WERI-Rb-1 (cell line): ENCODE data around the gene LSM11.
"Not testable (repeated sequence)": the region's sequence is repeated elsewhere in the genome, so short reads cannot be mapped to it uniquely, and the experiment has no call there.

Experiments
- DNase-seq: peaks from one replicate; pipeline ENCODE4 v3.0.0-alpha.2; 2020
- H3K27ac ChIP-seq: fragments of 250-450 bp; sonication (Bioruptor Pico); 2 replicates; pipeline ENCODE4 v1.5.1; 2020; ENCODE audit warnings: mild to moderate bottlenecking, moderate library complexity
- H3K27me3 ChIP-seq: fragments of 250-450 bp; sonication (Bioruptor Pico); 2 replicates; pipeline ENCODE4 v1.5.1; 2021; ENCODE audit warnings: mild to moderate bottlenecking, low read depth, moderate library complexity; ENCODE audit not compliant: insufficient read depth, severe bottlenecking
- H3K36me3 ChIP-seq: fragments of 250-450 bp; sonication (Bioruptor Pico); 2 replicates; pipeline ENCODE4 v1.5.1; 2020; ENCODE audit warnings: mild to moderate bottlenecking, moderate library complexity
- H3K4me3 ChIP-seq: 2 replicates; pipeline ENCODE4 v1.5.1; 2011; ENCODE audit warnings: low read depth, mild to moderate bottlenecking, control low read depth, low read length
- H3K9me3 ChIP-seq: fragments of 250-450 bp; sonication (Bioruptor Pico); 2 replicates; pipeline ENCODE4 v1.5.1; 2021; ENCODE audit warnings: mild to moderate bottlenecking, moderate library complexity; ENCODE audit not compliant: severe bottlenecking
- TF ChIP-seq, protein P1 (sequence below): IDR thresholded peaks from 2 replicates; pipeline ENCODE4 v1.5.1; 2011; ENCODE audit warnings: low read depth, mild to moderate bottlenecking, control low read depth, inconsistent platforms, low read length

Gene LSM11

DNA sequence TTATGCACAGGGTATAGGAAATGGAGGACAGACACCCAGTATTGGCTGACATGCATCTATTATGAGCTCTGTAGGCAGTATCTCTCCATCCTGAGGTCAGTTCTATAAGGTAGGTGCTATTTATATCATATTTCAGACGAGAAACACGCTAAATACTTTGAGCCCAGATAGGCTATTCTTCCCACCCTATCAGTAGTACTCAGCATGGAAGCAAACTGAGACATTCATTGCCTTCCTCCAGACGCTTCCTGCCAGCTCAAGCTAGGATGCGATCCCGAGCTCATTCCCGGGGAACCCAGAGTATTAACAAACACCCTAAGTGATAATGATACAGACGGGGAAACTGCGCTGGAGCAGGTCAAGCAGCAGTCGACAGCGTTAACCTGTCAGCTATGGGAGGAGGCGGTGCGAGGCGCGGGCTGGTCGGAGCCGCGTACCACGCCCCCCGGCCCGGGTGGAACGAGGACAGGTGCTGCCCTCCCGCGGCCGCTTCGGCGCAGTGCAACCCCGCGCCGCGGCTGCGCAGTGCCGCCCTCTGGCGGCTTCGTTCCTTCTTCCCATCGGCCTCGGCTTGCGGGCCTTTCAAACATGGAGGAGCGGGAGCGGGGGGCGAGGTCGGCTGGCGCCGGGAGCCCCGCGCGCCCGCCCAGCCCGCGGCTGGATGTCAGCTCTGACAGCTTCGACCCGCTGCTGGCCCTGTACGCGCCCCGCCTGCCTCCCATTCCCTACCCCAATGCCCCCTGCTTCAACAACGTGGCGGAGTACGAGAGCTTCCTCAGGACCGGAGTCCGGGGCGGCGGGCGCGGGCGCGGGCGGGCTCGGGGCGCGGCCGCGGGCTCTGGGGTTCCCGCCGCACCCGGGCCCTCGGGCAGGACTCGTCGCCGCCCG is at the start of gene LSM11:
TSS of gene LSM11 (plus strand) at position 550 of the 888 bp plus-strand sequence. CDS start at position 589, 39 bp downstream.
- peaks cover 3% of the 10 kb centered on the region; the same call in 1 of the 2 replicates for H3K36me3 ChIP-seq
- peak; percentile 88 for DNase-seq
- no peaks in the 10 kb centered on the region for H3K9me3 ChIP-seq
- peak within 1 kb of the TSS; percentile 65 for H3K27ac ChIP-seq
- TF ChIP-seq, protein P1, sequence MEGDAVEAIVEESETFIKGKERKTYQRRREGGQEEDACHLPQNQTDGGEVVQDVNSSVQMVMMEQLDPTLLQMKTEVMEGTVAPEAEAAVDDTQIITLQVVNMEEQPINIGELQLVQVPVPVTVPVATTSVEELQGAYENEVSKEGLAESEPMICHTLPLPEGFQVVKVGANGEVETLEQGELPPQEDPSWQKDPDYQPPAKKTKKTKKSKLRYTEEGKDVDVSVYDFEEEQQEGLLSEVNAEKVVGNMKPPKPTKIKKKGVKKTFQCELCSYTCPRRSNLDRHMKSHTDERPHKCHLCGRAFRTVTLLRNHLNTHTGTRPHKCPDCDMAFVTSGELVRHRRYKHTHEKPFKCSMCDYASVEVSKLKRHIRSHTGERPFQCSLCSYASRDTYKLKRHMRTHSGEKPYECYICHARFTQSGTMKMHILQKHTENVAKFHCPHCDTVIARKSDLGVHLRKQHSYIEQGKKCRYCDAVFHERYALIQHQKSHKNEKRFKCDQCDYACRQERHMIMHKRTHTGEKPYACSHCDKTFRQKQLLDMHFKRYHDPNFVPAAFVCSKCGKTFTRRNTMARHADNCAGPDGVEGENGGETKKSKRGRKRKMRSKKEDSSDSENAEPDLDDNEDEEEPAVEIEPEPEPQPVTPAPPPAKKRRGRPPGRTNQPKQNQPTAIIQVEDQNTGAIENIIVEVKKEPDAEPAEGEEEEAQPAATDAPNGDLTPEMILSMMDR = peak; percentile 99
- no peaks in the 10 kb centered on the region for H3K27me3 ChIP-seq
- peak within 1 kb of the TSS; percentile 64 for H3K4me3 ChIP-seq

DNA sequence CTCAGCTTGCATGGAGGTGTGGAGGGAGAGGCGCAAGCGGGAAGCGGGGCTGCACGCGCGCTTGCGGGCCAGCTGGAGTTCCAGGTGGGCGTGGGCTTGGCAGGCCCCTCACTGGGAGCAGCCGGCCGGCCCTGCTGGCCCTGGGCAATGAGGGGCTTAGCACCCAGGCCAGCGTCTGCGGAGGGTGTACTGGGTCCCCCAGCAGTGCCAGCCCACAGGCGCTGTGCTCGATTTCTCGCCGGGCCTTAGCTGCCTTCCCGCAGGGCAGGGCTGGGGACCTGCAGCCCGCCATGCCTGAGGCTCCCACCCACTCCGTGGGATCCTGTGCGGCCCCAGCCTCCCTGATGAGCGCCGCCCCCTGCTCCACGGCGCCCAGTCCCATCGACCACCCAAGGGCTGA is 49.7 kb upstream of the LSM11 start:
- not testable (repeated sequence) for H3K36me3 ChIP-seq, DNase-seq, H3K27me3 ChIP-seq, H3K9me3 ChIP-seq, H3K27ac ChIP-seq, H3K4me3 ChIP-seq

DNA sequence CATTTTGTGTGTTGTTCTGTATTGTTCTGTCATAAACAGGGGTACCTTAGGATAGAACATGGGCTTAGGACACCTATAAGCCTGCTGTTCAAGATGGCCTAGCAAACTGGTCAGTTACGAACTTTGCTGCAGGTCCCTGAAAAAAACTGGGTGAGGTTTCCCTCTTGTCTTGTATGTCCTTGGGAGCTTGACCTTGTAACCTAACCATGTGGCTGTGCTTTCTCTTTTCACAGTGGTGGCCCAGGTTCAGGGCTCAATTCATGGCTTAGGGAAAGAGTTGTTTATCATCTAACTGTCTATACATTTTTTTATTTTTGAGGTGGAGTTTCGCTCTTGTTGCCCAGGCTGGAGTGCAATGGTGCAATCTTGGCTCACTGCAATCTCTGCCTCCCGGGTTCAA is 47.4 kb upstream of the LSM11 start:
- not testable (repeated sequence) for H3K27me3 ChIP-seq, H3K4me3 ChIP-seq, DNase-seq, H3K27ac ChIP-seq, H3K36me3 ChIP-seq
- peaks cover 14% of the 10 kb centered on the region for H3K9me3 ChIP-seq

DNA sequence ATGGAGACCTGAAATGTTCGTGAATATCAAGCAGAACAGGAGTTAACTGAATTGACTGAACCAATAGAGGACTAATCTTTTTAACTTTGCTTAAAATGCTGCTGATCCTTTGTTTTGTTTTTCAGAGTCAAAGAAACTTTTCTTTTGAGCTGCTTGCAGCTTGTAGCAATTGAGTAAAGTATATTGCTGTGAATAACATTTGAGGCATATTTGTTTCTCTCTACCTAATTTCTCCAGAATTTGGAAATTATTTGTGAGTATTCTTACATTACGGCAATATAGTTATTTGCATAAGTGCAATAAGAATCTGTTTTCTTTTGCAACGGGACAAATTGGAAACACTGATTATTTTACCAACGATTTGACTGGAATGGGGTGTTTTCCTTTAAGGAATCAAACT is 44.8 kb upstream of the LSM11 start:
- DNase-seq, H3K36me3 ChIP-seq, H3K4me3 ChIP-seq, H3K27ac ChIP-seq, H3K27me3 ChIP-seq: not testable (repeated sequence)
- peaks cover 14% of the 10 kb centered on the region for H3K9me3 ChIP-seq

DNA sequence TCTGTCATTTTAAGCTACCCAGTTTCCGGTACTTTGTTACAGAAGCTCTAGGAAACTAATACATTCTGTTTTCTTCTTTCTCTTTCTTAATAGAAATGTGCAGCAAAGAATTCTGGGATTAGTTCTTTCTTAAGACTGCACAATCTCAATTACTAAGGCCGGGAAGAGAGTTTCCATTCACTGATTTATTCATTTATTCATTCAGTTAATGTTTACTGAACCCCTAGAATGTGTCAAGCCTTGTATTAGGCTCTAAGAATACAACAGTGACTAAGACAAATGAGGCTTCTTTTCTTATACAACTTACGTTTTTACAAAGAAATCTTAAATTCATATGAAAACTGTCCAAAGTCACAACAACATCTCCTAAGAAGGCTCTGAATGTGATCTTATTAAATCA is 39.8 kb upstream of the LSM11 start:
- Histone ChIP-seq H3K27me3 (no peaks in the 10 kb centered on the region), H3K9me3 (peaks cover 7% of the 10 kb centered on the region), H3K27ac (no peak overlapping the region), H3K36me3 (no peaks in the 10 kb centered on the region), H3K4me3 (no peak overlapping the region)
- DNase-seq = no peak
- TF ChIP-seq, protein P1 = no peak

DNA sequence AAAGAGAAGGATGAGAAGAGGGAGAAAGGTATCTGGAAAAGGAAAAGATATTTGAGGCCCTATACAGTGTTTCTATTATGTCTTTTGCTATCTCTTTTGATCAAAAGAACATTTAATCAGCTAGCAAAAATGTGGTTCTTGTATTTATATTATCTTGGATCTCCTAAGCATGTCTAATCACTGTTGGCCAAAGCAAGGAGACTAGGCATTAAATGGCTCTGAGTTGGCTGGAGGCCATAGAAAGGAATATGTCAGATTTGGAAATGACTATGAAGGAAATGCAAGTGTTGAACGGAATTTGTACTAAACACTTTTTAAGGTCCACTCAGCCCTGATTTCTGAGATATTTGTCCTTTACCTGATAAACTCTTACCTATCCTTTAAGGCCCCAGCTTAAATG is 34.6 kb upstream of the LSM11 start:
- Histone ChIP-seq H3K27me3 (no peaks in the 10 kb centered on the region), H3K9me3 (no peaks in the 10 kb centered on the region), H3K27ac (no peak overlapping the region), H3K4me3 (no peak overlapping the region), H3K36me3 (no peaks in the 10 kb centered on the region)
- TF ChIP-seq, protein P1 = no peak
- DNase-seq = no peak

DNA sequence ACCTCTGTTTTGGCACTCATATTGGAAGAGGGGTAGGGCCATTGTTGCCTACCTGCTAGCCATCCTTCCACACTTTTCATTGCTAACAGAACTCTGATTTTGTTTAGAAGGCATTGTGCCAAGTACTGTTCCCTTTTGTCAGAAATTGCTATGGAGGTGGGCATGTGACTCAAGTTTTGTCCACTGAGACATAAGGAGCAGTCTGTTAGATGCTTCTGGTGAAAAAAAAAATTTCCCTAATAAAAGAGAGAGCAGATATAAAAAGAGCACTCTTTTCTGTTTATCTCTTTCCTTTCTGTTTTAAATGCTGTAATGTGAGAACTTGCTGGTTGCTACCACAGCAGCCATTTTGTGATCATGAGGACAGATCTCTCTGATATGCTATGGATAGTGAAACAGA is 34.2 kb upstream of the LSM11 start:
- Histone ChIP-seq H3K9me3 (no peaks in the 10 kb centered on the region), H3K4me3 (no peak overlapping the region), H3K36me3 (no peaks in the 10 kb centered on the region), H3K27me3 (no peaks in the 10 kb centered on the region), H3K27ac (no peak overlapping the region)
- no peak for DNase-seq
- TF ChIP-seq, protein P1 = no peak
